SK-N-SH (cell line): ENCODE measurements around the gene FMR1NB. TPM values are rescaled to one million over a fixed set of nuclear protein-coding genes. Genes with fewer than 3 reads are reported as not detected.

Experiments used
- CTCF ChIA-PET: fragments of 300-600, 350-600 bp; formaldehyde crosslinking; extraction: SDS; loops from one replicate; lab custom pipeline; 2021; lab: Yijun Ruan, JAX
- POLR2A ChIA-PET: fragments of 350-600 bp; sonication (Branson Sonifier 250); formaldehyde crosslinking; extraction: SDS; loops from one replicate; lab custom pipeline; 2020; ENCODE audit warnings: antibody characterized with exemption, inconsistent platforms; lab: Yijun Ruan, JAX
- DNase-seq: peaks from one replicate; pipeline ENCODE4 v3.0.0; 2012
- H2AFZ ChIP-seq: fragments of 200-600 bp; sonication (generic); 2 replicates; pipeline ENCODE4 v1.8.1; 2016; ENCODE audit warnings: antibody characterized with exemption, mild to moderate bottlenecking, low read depth
- H3F3A ChIP-seq: fragments of 200-600 bp; sonication (generic); replicated peaks from 2 replicates; pipeline ENCODE3; 2016; ENCODE audit warnings: antibody characterized with exemption, mild to moderate bottlenecking; ENCODE audit not compliant: insufficient read depth
- H3K27ac ChIP-seq, 2 experiments: fragments of 200-500 bp in 1 of 2; fragments of 200-600 bp in 1 of 2; sonication (Bioruptor generic) in 1 of 2; sonication (generic), shearing (Covaris generic) in 1 of 2; 2 replicates each; pipeline versions ENCODE4 v1.5.1 to v1.6.1; 2014 to 2016; ENCODE audit warnings: low read depth in 2 of 2, inconsistent platforms in 1 of 2, low read length in 1 of 2, mild to moderate bottlenecking in 1 of 2, mixed read lengths in 1 of 2
- H3K27me3 ChIP-seq: fragments of 200-600 bp; sonication (generic), shearing (Covaris generic); 2 replicates; pipeline ENCODE4 v1.6.1; 2016; ENCODE audit warnings: mixed run types; ENCODE audit not compliant: insufficient read depth
- H3K36me3 ChIP-seq, 2 experiments: fragments of 200-500 bp in 1 of 2; fragments of 200-600 bp in 1 of 2; sonication (Bioruptor generic) in 1 of 2; sonication (generic) in 1 of 2; replicated peaks in 1 of 2; 2 replicates each; pipeline versions ENCODE3 to v1.5.1; 2014 to 2016; ENCODE audit warnings: low read length in 1 of 2, mild to moderate bottlenecking in 1 of 2; ENCODE audit not compliant: insufficient read depth in 2 of 2, control insufficient read depth in 1 of 2
- H3K4me1 ChIP-seq, 2 experiments: fragments of 200-500 bp in 1 of 2; fragments of 200-600 bp in 1 of 2; sonication (Bioruptor generic) in 1 of 2; sonication (generic), shearing (Covaris generic) in 1 of 2; 2 replicates each; pipeline versions ENCODE4 v1.5.1 to v1.6.1; 2014 to 2016; ENCODE audit warnings: low read depth in 1 of 2, low read length in 1 of 2, mixed run types in 1 of 2; ENCODE audit not compliant: insufficient read depth in 2 of 2, control insufficient read depth in 1 of 2
- H3K4me2 ChIP-seq: fragments of 200-600 bp; sonication (generic), shearing (Covaris generic); 2 replicates; pipeline ENCODE4 v1.6.1; 2017; ENCODE audit warnings: mixed run types
- H3K4me3 ChIP-seq, 2 experiments: fragments of 200-500 bp in 1 of 2; fragments of 200-600 bp in 1 of 2; sonication (Bioruptor generic) in 1 of 2; sonication (generic), shearing (Covaris generic) in 1 of 2; 2 replicates each; pipeline versions ENCODE4 v1.5.1 to v1.8.1; 2014 to 2016; ENCODE audit warnings: low read depth in 2 of 2, inconsistent platforms in 1 of 2, low read length in 1 of 2, mild to moderate bottlenecking in 1 of 2, mixed read lengths in 1 of 2, moderate library complexity in 1 of 2
- H3K79me2 ChIP-seq: fragments of 200-600 bp; sonication (generic); 2 replicates; pipeline ENCODE4 v1.8.1; 2017; ENCODE audit warnings: mild to moderate bottlenecking; ENCODE audit not compliant: insufficient read depth
- H3K9ac ChIP-seq: fragments of 200-600 bp; sonication (generic); 2 replicates; pipeline ENCODE4 v1.6.1; 2017; ENCODE audit warnings: mixed run types
- H3K9me2 ChIP-seq: fragments of 200-600 bp; sonication (generic); 2 replicates; pipeline ENCODE4 v1.6.1; 2017; ENCODE audit warnings: mixed run types
- H3K9me3 ChIP-seq: fragments of 200-600 bp; sonication (generic); 2 replicates; pipeline ENCODE4 v1.6.1; 2017; ENCODE audit warnings: mixed run types, mild to moderate bottlenecking, moderate library complexity
- H4K20me1 ChIP-seq: fragments of 200-600 bp; sonication (generic); 2 replicates; pipeline ENCODE4 v1.6.1; 2017; ENCODE audit warnings: mild to moderate bottlenecking, mixed run types; ENCODE audit not compliant: insufficient read depth
- CHD2 ChIP-seq: fragments of 150-350 bp; IDR thresholded peaks from 2 replicates; pipeline ENCODE4 v1.6.1; 2018; ENCODE audit warnings: low read length; ENCODE audit not compliant: partially characterized antibody
- CTCF ChIP-seq: fragments of 200-600 bp; sonication (generic); IDR thresholded peaks from 2 replicates; pipeline ENCODE4 v1.6.1; 2017; ENCODE audit warnings: antibody characterized with exemption, mild to moderate bottlenecking, moderate library complexity
- EP300 ChIP-seq, 2 experiments: IDR thresholded peaks; 2 replicates each; pipeline versions ENCODE4 v1.4.0 to v1.6.1; 2012; ENCODE audit warnings: borderline replicate concordance in 1 of 2, low read depth in 1 of 2, low read length in 1 of 2
- EZH2phosphoT487 ChIP-seq: fragments of 200-600 bp; sonication (generic); IDR thresholded peaks from 2 replicates; pipeline ENCODE4 v1.6.1; 2017; ENCODE audit warnings: low read depth, mixed run types, mild to moderate bottlenecking, antibody characterized with exemption, moderate library complexity, borderline replicate concordance
- FOSL2 ChIP-seq: IDR thresholded peaks from 2 replicates; pipeline ENCODE4 v1.4.0; 2012; ENCODE audit warnings: low read depth, mild to moderate bottlenecking, moderate library complexity, borderline replicate concordance
- FOXJ3 ChIP-seq: sonication (generic); formaldehyde crosslinking; IDR thresholded peaks from 2 replicates; pipeline ENCODE4 v1.5.1; 2020; ENCODE audit warnings: mild to moderate bottlenecking, missing genetic modification reagents
- FOXM1 ChIP-seq: IDR thresholded peaks from 2 replicates; pipeline ENCODE4 v1.4.0; 2012; ENCODE audit warnings: low read depth, mild to moderate bottlenecking
- MAX ChIP-seq: IDR thresholded peaks from 2 replicates; pipeline ENCODE4 v1.4.0; 2012; ENCODE audit warnings: low read depth
- NFIC ChIP-seq: IDR thresholded peaks from 2 replicates; pipeline ENCODE4 v1.4.0; 2012; ENCODE audit warnings: borderline replicate concordance
- NRF1 ChIP-seq: IDR thresholded peaks from 2 replicates; pipeline ENCODE4 v1.6.1; 2012; ENCODE audit warnings: low read depth, mild to moderate bottlenecking, low read length
- PBX3 ChIP-seq: IDR thresholded peaks from 2 replicates; pipeline ENCODE4; 2012
- POLR2AphosphoS5 ChIP-seq: IDR thresholded peaks from 2 replicates; pipeline ENCODE4 v1.6.1; 2012; ENCODE audit warnings: low read depth, low read length
- RAD21 ChIP-seq: IDR thresholded peaks from 2 replicates; pipeline ENCODE4 v1.6.1; 2012; ENCODE audit warnings: mild to moderate bottlenecking, low read length
- REST ChIP-seq: IDR thresholded peaks from 2 replicates; pipeline ENCODE4 v1.6.1; 2012; ENCODE audit warnings: mild to moderate bottlenecking, low read depth, low read length, moderate library complexity
- RFX5 ChIP-seq: IDR thresholded peaks from 2 replicates; pipeline ENCODE4 v1.6.1; 2012; ENCODE audit warnings: mild to moderate bottlenecking, improper control_type of control experiment, low read length
- RXRA ChIP-seq: IDR thresholded peaks from 2 replicates; pipeline ENCODE4 v1.4.0; 2012; ENCODE audit warnings: low read depth, mild to moderate bottlenecking, borderline replicate concordance
- USF1 ChIP-seq: IDR thresholded peaks from 2 replicates; pipeline ENCODE4 v1.4.0; 2012; ENCODE audit warnings: low read depth, borderline replicate concordance
- USF2 ChIP-seq: fragments of 150-350 bp; IDR thresholded peaks from 2 replicates; pipeline ENCODE4 v1.6.1; 2017; ENCODE audit warnings: antibody characterized with exemption, low read length, low read depth, borderline replicate concordance
- ZBTB33 ChIP-seq: IDR thresholded peaks from 2 replicates; pipeline ENCODE4 v1.4.0; 2012; ENCODE audit warnings: low read depth, borderline replicate concordance
- WGBS: methylation state at CpG from one replicate; pipeline ENCODE4 v1.1.6; 2017; ENCODE audit warnings: low lambda C conversion rate; 5-methylcytosine and 5-hydroxymethylcytosine counted together
- polyA plus RNA-seq, 3 experiments: library from polyadenylated mRNA; depleted of rRNA; stranded (reverse); fragments of >200 nt; gene quantifications; 2 replicates each; pipeline ENCODE4 v1.2.3, GENCODE V29; 2012

FMR1NB gene
- polyA plus RNA-seq, 1 of the 3 experiments (the other 2 are of a cell fraction): not detected

- no peaks in the 10 kb centered on the region for H3F3A ChIP-seq
- no peaks in the 10 kb centered on the region for H4K20me1 ChIP-seq
- H3K27me3 ChIP-seq: no peaks in the 10 kb centered on the region
- H3K4me2 ChIP-seq: no peak overlapping the region
- WGBS: 26% methylated on average over 8 of the region's 8 CpGs
- H3K4me3 ChIP-seq: no peak overlapping the region
- H3K9me2 ChIP-seq: no peaks in the 10 kb centered on the region
- H3K36me3 ChIP-seq: no peaks in the 10 kb centered on the region
- POLR2A ChIA-PET: no interaction called here
- TF ChIP-seq FOSL2: no peak
- TF ChIP-seq POLR2AphosphoS5: no peak
- TF ChIP-seq USF1: no peak
- no peak for TF ChIP-seq RFX5
- TF ChIP-seq REST: no peak
- TF ChIP-seq EP300 (IDR thresholded peaks at IDR 0.05; ENCODE audit: borderline replicate concordance in 1 of 2, low read depth in 1 of 2, low read length in 1 of 2): no peak
- TF ChIP-seq ZBTB33: no peak
- TF ChIP-seq NFIC: no peak
- no peak for TF ChIP-seq RXRA
- no peak for TF ChIP-seq USF2
- TF ChIP-seq FOXM1: no peak
- TF ChIP-seq FOXJ3: no peak
- TF ChIP-seq EZH2phosphoT487: no peak
- no peak for TF ChIP-seq MAX
- no peak for TF ChIP-seq NRF1
- TF ChIP-seq CTCF: no peak
- TF ChIP-seq CHD2: no peak
- TF ChIP-seq PBX3: no peak
- TF ChIP-seq RAD21: no peak
- H3K4me1 ChIP-seq: no peaks in the 10 kb centered on the region
- H2AFZ ChIP-seq: no peak overlapping the region
- H3K9me3 ChIP-seq: no peaks in the 10 kb centered on the region
- H3K79me2 ChIP-seq: no peaks in the 10 kb centered on the region
- CTCF ChIA-PET: no interaction called here
- no peak overlapping the region for H3K9ac ChIP-seq
- no peak for DNase-seq
- no peak overlapping the region for H3K27ac ChIP-seq
These were observed 43.5 kb downstream of the FMR1NB start for GRCh38 chrX:148024425-148025148.
